GM21717 (cell line): ENCODE measurements around the gene ANKRD27.

Source experiments
- ATAC-seq: cut with Tn5 transposase; IDR thresholded peaks from one replicate; pipeline ENCODE4 v1.9.1; 2021; ENCODE audit warnings: mild to moderate bottlenecking, moderate library complexity; ENCODE audit not compliant: unreplicated experiment

ANKRD27 gene

GRCh38 chr19:32691291-32691951 lies 16.4 kb upstream of the ANKRD27 start, which contains the start of gene NUDT19:
Gene NUDT19 (plus strand): TSS chr19:32691821. CDS start chr19:32691961, 140 bp downstream.
- peak; percentile 94 for ATAC-seq

- ATAC-seq = no peak
Observed at GRCh38 chr19:32688311-32688710, 13.3 kb upstream of the ANKRD27 start.

- ATAC-seq = no peak
Observed at GRCh38 chr19:32687681-32688080, 12.7 kb upstream of the ANKRD27 start.

- ATAC-seq = no peak
Observed at GRCh38 chr19:32686847-32687475, 12.0 kb upstream of the ANKRD27 start.

- ATAC-seq = no peak
Observed at GRCh38 chr19:32682317-32682716, 7.3 kb upstream of the ANKRD27 start.

GRCh38 chr19:32680986-32681385 lies 6.0 kb upstream of the ANKRD27 start:
- ATAC-seq = no peak

GRCh38 chr19:32677657-32678056 lies 2.7 kb upstream of the ANKRD27 start:
- no peak for ATAC-seq

GRCh38 chr19:32676895-32677359 lies 1.9 kb upstream of the ANKRD27 start:
- ATAC-seq = no peak

- ATAC-seq = no peak
Observed at GRCh38 chr19:32676186-32676894, 1.4 kb upstream of the ANKRD27 start.

- no peak for ATAC-seq
Observed at GRCh38 chr19:32675720-32676185, 773 bp upstream of the ANKRD27 start, which contains the start of gene RGS9BP. Gene RGS9BP (plus strand): TSS chr19:32675848. CDS start chr19:32676264, 416 bp downstream.

GRCh38 chr19:32674153-32674930 lies 638 bp downstream of the ANKRD27 start:
- ATAC-seq = no peak

GRCh38 chr19:32673573-32673972 lies 1.4 kb downstream of the ANKRD27 start:
- no peak for ATAC-seq

GRCh38 chr19:32672841-32673240 lies 2.1 kb downstream of the ANKRD27 start:
- no peak for ATAC-seq

- no peak for ATAC-seq
Observed at GRCh38 chr19:32671883-32672593, 2.9 kb downstream of the ANKRD27 start.

GRCh38 chr19:32669310-32669709 lies 5.7 kb downstream of the ANKRD27 start:
- no peak for ATAC-seq

- ATAC-seq = no peak
Observed at GRCh38 chr19:32666084-32666483, 8.9 kb downstream of the ANKRD27 start.

- ATAC-seq = no peak
Observed at GRCh38 chr19:32662186-32662585, 12.8 kb downstream of the ANKRD27 start.

GRCh38 chr19:32661318-32661717 lies 13.7 kb downstream of the ANKRD27 start:
- no peak for ATAC-seq

GRCh38 chr19:32658527-32658926 lies 16.5 kb downstream of the ANKRD27 start:
- no peak for ATAC-seq

- ATAC-seq = no peak
Observed at GRCh38 chr19:32658075-32658474, 16.9 kb downstream of the ANKRD27 start.
